Sigmoid colon (tissue), 7 donors: Measurements from ENCODE around the gene SMYD3. TPM values are rescaled to one million over a fixed set of nuclear protein-coding genes. Genes with fewer than 3 reads are reported as not detected.
A peak's percentile ranks its signal among the peaks of the same experiment; 100 is the strongest.

Source experiments
- DNase-seq: peaks from one replicate; pipeline ENCODE4 v3.0.0-alpha.2; 2019
- H3K27ac ChIP-seq, 4 donors: fragments of 200-600 bp; sonication (generic); one replicate each; pipeline ENCODE4 v1.5.1; 2016 to 2019; ENCODE audit warnings: mild to moderate bottlenecking in 1 of 4
- H3K27me3 ChIP-seq, 3 donors: fragments of 200-600 bp; sonication (generic); one replicate each; pipeline ENCODE4 v1.5.1; 2019; ENCODE audit warnings: mild to moderate bottlenecking in 1 of 3
- H3K36me3 ChIP-seq, 4 donors: fragments of 200-600 bp; sonication (generic); one replicate each; pipeline ENCODE4 v1.5.1; 2016 to 2019
- H3K4me1 ChIP-seq, 4 donors: fragments of 200-600 bp; sonication (generic); one replicate each; pipeline ENCODE4 v1.5.1; 2017 to 2019
- H3K4me3 ChIP-seq, 4 donors: fragments of 200-600 bp; sonication (generic); one replicate each; pipeline ENCODE4 v1.5.1; 2017 to 2019; ENCODE audit warnings: mild to moderate bottlenecking in 2 of 4, moderate library complexity in 1 of 4
- H3K9me3 ChIP-seq, 4 donors: fragments of 200-600 bp in 3 of 4; sonication (generic) in 3 of 4; one replicate each; pipeline versions ENCODE4 v1.5.1 to v1.6.1; 2013 to 2019
- EP300 ChIP-seq, 4 donors: sonication (generic); formaldehyde crosslinking; IDR thresholded peaks; one replicate each; pipeline ENCODE4 v1.6.1; 2017; ENCODE audit warnings: antibody characterized with exemption in 4 of 4
- POLR2A ChIP-seq, 2 donors: fragments of 450-650 bp; IDR thresholded peaks; one replicate each; pipeline ENCODE4 v1.6.1; 2016; ENCODE audit warnings: antibody characterized with exemption in 2 of 2, mild to moderate bottlenecking in 2 of 2, moderate library complexity in 2 of 2
- POLR2AphosphoS5 ChIP-seq, 4 donors: sonication (generic); formaldehyde crosslinking; IDR thresholded peaks; one replicate each; pipeline ENCODE4 v1.6.1; 2017; ENCODE audit warnings: antibody characterized with exemption in 4 of 4
- WGBS, 2 donors: extraction: QIAGEN DNeasy Blood & Tissue Kit; methylation state at CpG; one replicate each; pipeline ENCODE4 v1.1.7; 2013; 5-methylcytosine and 5-hydroxymethylcytosine counted together
- intact Hi-C: fragments of 100-400 bp; cut with DNase I; formaldehyde crosslinking; loops from one replicate; pipeline ENCODE4 v1.15.1; 2023
- polyA plus RNA-seq, 3 donors: library from polyadenylated mRNA; stranded (reverse); fragments of 200-250 nt; gene quantifications; one replicate each; pipeline ENCODE4 v1.2.3, GENCODE V29; 2013
- total RNA-seq, 4 donors: library from RNA; depleted of rRNA; stranded (reverse); fragments of >200 nt; gene quantifications; one replicate each; pipeline ENCODE4 v1.1.0, GENCODE V29; 2016
- TF ChIP-seq, protein P1 (sequence below), 4 experiments: fragments of 450-650 bp in 3 of 4; fragments of 200-600 bp in 1 of 4; IDR thresholded peaks; one replicate each; pipeline ENCODE4 v1.5.1; 2016 to 2019; ENCODE audit warnings: antibody characterized with exemption in 4 of 4, mild to moderate bottlenecking in 3 of 4, moderate library complexity in 2 of 4
- donor health status: healthy with polysubstance abuse.
- donor health status: Bipolar disorder and iron deficiency.
- donor health status: healthy.

Gene SMYD3
- total and polyA plus RNA-seq, 7 donors = 8.7 to 23.8 (median 17.1) TPM

DNA sequence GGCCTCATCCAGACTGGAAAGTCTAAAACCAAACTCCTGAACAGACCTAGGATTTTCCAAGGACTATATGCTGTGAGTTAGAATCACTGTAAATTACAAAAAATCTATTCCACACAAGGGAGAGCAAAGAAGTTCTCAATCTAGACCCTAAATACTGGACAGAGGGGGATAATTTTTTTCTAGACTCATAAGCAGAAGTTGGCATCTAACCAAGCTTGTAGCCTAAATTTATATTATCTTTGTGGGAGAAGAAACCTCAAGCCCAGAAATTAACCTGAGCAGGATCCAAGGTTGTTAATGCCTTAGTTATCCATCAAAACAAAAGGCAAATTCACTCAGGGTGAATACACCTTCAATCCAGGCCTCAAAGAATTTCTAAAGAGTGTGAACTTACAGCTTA is 290.2 kb downstream of the SMYD3 start:
- H3K4me3 ChIP-seq = no peak overlapping the region
- no peaks in the 10 kb centered on the region for H3K9me3 ChIP-seq
- no peak for TF ChIP-seq EP300 (IDR thresholded peaks at IDR 0.05)
- no peak for TF ChIP-seq POLR2A (IDR thresholded peaks at IDR 0.05)
- TF ChIP-seq, protein P1, sequence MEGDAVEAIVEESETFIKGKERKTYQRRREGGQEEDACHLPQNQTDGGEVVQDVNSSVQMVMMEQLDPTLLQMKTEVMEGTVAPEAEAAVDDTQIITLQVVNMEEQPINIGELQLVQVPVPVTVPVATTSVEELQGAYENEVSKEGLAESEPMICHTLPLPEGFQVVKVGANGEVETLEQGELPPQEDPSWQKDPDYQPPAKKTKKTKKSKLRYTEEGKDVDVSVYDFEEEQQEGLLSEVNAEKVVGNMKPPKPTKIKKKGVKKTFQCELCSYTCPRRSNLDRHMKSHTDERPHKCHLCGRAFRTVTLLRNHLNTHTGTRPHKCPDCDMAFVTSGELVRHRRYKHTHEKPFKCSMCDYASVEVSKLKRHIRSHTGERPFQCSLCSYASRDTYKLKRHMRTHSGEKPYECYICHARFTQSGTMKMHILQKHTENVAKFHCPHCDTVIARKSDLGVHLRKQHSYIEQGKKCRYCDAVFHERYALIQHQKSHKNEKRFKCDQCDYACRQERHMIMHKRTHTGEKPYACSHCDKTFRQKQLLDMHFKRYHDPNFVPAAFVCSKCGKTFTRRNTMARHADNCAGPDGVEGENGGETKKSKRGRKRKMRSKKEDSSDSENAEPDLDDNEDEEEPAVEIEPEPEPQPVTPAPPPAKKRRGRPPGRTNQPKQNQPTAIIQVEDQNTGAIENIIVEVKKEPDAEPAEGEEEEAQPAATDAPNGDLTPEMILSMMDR (IDR thresholded peaks at IDR 0.05) = no peak
- TF ChIP-seq POLR2AphosphoS5 (IDR thresholded peaks at IDR 0.05) = no peak
- H3K27ac ChIP-seq = no peak overlapping the region
- no peaks in the 10 kb centered on the region for H3K36me3 ChIP-seq
- H3K4me1 ChIP-seq = no peaks in the 10 kb centered on the region
- intact Hi-C loops = no loop called here
- no peaks in the 10 kb centered on the region for H3K27me3 ChIP-seq
- no peak for DNase-seq

DNA sequence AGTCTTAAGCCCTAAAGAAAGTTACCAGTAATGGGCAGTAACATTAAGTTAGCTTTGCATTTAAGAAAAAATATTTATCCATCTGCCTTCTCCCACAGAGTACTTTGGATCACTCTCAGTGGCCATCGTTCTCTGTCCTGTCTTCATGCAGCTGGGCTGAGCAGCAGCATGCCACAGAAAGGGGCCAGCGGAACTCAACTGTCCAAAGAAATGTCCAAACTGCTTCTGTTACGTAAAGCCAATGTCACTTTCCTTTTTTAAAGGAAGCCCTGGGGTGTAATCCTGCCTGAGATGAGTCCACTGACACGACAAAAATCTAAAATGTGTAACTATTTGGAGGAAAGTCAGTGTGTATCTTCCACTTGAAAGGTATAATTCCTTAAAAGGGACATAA is 291.6 kb downstream of the SMYD3 start:
- WGBS, 2 donors = 92% methylated on average over 4 of the region's 4 CpGs
- Histone ChIP-seq H3K4me3 (no peak overlapping the region), H3K9me3 (no peaks in the 10 kb centered on the region), H3K27me3 (no peaks in the 10 kb centered on the region), H3K36me3 (no peaks in the 10 kb centered on the region), H3K4me1 (no peaks in the 10 kb centered on the region), H3K27ac (peak overlapping the region in 1 of 4 donors; percentile 9)
- TF ChIP-seq POLR2AphosphoS5 (IDR thresholded peaks at IDR 0.05) (no peak), EP300 (IDR thresholded peaks at IDR 0.05) (no peak), POLR2A (IDR thresholded peaks at IDR 0.05) (no peak)
- TF ChIP-seq, protein P1 (IDR thresholded peaks at IDR 0.05) = no peak
- intact Hi-C loops = no loop called here
- no peak for DNase-seq

DNA sequence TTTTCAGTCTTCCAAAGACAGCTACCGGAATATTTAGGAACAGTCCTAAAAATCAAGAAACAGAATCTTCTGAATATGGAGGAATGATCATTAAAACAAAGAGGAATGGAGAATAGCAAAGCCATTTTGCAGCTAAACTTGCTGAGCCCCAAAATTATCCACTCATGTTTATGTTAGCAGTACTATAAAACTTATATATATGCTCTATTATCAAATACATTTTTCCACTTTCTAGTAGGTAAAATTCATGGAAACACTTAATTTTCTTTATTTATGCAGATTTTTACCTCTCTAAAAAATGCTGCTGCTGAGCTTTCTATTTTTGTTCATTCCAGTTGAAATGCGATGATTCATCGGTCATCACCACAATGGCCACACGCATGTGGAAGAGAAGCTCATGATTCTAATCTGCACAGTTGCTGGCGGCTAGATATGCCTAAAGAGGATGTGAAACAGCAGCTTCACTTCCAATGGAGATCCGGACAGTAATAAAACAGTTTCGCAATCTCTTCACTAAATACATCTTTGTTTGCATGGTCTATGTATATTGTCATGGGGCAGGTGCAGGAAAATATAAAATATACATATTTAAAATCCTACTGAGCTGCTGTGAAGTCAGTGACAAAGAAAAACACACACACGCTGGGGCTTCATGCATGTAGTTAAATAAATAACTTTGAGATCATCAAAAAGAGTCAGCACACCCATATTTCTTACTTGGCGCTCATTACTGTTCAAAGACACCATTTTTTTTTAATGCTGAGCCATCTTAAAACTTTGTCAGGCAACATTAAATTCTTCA is 292.2 kb downstream of the SMYD3 start:
- no peak overlapping the region for H3K4me3 ChIP-seq
- H3K36me3 ChIP-seq = no peaks in the 10 kb centered on the region
- H3K9me3 ChIP-seq = no peaks in the 10 kb centered on the region
- intact Hi-C loops = no loop called here
- TF ChIP-seq POLR2AphosphoS5 (IDR thresholded peaks at IDR 0.05) (peak in 1 of 4 donors; percentile 30), POLR2A (IDR thresholded peaks at IDR 0.05) (no peak), EP300 (IDR thresholded peaks at IDR 0.05) (peak in 1 of 4 donors; percentile 8)
- TF ChIP-seq, protein P1 (IDR thresholded peaks at IDR 0.05) = no peak
- WGBS, 2 donors = 50 to 53% methylated on average over 9 of the region's 9 CpGs
- H3K27me3 ChIP-seq = no peaks in the 10 kb centered on the region
- H3K27ac ChIP-seq = peak overlapping the region in 1 of 4 donors; percentile 9
- DNase-seq = peak; percentile 79
- H3K4me1 ChIP-seq = no peaks in the 10 kb centered on the region

DNA sequence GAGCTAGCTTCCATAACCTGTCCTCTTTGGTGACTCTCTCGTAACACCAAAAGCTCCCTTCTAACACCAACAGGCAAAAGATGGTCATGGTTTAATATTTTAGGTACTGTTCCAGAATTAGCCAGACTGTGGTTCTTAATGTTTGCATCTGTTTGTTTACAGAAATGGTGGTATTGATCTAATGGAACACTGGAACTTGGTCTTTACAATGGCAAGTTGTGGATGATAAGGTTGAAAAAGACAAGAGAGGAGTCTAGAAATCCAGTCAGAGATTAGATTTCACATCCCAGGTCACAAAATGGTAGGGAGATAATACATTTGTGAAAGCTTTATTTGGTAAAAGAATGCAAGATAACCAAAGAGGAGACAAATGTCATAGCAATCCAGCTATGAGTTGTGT is 293.1 kb downstream of the SMYD3 start:
- DNase-seq = no peak
- no peaks in the 10 kb centered on the region for H3K36me3 ChIP-seq
- H3K4me3 ChIP-seq = no peak overlapping the region
- H3K9me3 ChIP-seq = no peaks in the 10 kb centered on the region
- TF ChIP-seq, protein P1 (IDR thresholded peaks at IDR 0.05) = no peak
- no peak for TF ChIP-seq POLR2AphosphoS5 (IDR thresholded peaks at IDR 0.05)
- no peak for TF ChIP-seq POLR2A (IDR thresholded peaks at IDR 0.05)
- no peak for TF ChIP-seq EP300 (IDR thresholded peaks at IDR 0.05)
- intact Hi-C loops = no loop called here
- H3K27ac ChIP-seq = no peak overlapping the region
- 99% methylated on average over 1 of the region's 1 CpG for WGBS, 2 donors
- no peaks in the 10 kb centered on the region for H3K4me1 ChIP-seq
- H3K27me3 ChIP-seq = no peaks in the 10 kb centered on the region
